Choroid plexus epithelial cell (primary cell): ENCODE data around the gene SYTL3.

Source experiments
- DNase-seq: peaks from one replicate; pipeline ENCODE4 v3.0.0-alpha.2; 2010; ENCODE audit warnings: low read depth
- H3K4me3 ChIP-seq: 2 replicates; pipeline ENCODE4 v1.5.1; 2011; ENCODE audit warnings: low read depth, mild to moderate bottlenecking, control low read depth, low read length, moderate library complexity
- CTCF ChIP-seq: conservative IDR thresholded peaks from 2 replicates; pipeline ENCODE4 v1.5.1; 2011; ENCODE audit warnings: low read depth, mild to moderate bottlenecking, control low read depth, inconsistent platforms, low read length, moderate library complexity

SYTL3 gene

GRCh38 chr6:158782432-158783166 is 132.7 kb downstream of the SYTL3 start:
- H3K4me3 ChIP-seq, result no peak overlapping the region
- no peak for DNase-seq
- no peak for TF ChIP-seq CTCF

GRCh38 chr6:158783167-158783450 is 133.3 kb downstream of the SYTL3 start:
- no peak overlapping the region for H3K4me3 ChIP-seq
- DNase-seq, result no peak
- TF ChIP-seq CTCF, result no peak

- DNase-seq, result no peak
- no peak overlapping the region for H3K4me3 ChIP-seq
- no peak for TF ChIP-seq CTCF
Observed at GRCh38 chr6:158783851-158784250, 134.0 kb downstream of the SYTL3 start.

- no peak for TF ChIP-seq CTCF
- H3K4me3 ChIP-seq, result no peak overlapping the region
- peak; percentile 39 for DNase-seq
Observed at GRCh38 chr6:158784505-158784904, 134.7 kb downstream of the SYTL3 start.

GRCh38 chr6:158785036-158785435 is 135.2 kb downstream of the SYTL3 start:
- no peak for DNase-seq
- no peak for TF ChIP-seq CTCF
- no peak overlapping the region for H3K4me3 ChIP-seq

- no peak for DNase-seq
- H3K4me3 ChIP-seq, result no peak overlapping the region
- no peak for TF ChIP-seq CTCF
Observed at GRCh38 chr6:158786645-158787304, 136.9 kb downstream of the SYTL3 start.

- no peak for TF ChIP-seq CTCF
- DNase-seq, result no peak
Observed at GRCh38 chr6:158787395-158787794, 137.5 kb downstream of the SYTL3 start.

More at GRCh38 chr6:158787395-158787794, 137.5 kb downstream of the SYTL3 start:
- no peak overlapping the region for H3K4me3 ChIP-seq
